ENCODE results near the gene ADD1.

ADD1 gene

DNA sequence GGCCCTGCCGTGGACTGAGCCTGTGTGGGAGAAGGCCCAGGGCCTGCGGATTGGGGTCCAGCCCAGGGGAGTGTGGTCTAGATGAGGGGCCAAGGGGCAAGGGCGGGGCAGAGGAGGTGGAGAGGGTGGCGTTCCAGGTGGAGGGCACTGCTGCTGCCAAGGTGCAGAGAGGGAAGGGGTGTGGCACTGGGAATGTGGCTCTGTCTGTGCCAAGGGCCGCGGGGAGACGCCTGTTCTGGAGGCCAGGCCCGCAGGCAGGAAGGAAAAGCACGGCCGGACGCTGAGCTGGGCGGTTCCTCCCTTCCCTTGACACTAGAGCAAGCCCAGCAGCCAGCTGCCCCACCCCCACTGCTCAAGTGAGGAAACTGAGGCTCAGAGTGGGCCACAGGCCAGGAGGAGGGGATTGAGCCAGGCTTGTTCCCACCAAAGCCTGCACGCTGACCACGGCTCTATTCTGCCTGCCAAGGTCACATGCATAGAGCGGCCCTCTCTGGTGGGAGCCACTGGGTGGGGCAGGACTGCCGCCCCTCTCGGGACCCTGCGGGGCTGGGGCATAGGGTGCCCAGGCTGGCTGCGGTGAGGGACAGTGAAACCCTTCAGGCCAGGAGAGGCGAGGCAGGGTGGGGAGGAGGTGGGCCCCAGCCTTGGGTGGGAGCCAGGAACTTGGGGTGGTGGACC lies 37.8 kb upstream of the ADD1 start:
- Histone ChIP-seq H3K36me3 (no peaks in the 10 kb centered on the region; the same call in 1 of the 2 replicates), H3K27me3 (ENCODE audit: insufficient read depth, low read depth, severe bottlenecking) (no peaks in the 10 kb centered on the region), H3K27ac (no peak overlapping the region), H3K9me3 (ENCODE audit: severe bottlenecking) (no peaks in the 10 kb centered on the region), H3K4me3 (ENCODE audit: low read depth, low read length) (no peak overlapping the region)
- no peak for DNase-seq
- TF ChIP-seq, protein P1, sequence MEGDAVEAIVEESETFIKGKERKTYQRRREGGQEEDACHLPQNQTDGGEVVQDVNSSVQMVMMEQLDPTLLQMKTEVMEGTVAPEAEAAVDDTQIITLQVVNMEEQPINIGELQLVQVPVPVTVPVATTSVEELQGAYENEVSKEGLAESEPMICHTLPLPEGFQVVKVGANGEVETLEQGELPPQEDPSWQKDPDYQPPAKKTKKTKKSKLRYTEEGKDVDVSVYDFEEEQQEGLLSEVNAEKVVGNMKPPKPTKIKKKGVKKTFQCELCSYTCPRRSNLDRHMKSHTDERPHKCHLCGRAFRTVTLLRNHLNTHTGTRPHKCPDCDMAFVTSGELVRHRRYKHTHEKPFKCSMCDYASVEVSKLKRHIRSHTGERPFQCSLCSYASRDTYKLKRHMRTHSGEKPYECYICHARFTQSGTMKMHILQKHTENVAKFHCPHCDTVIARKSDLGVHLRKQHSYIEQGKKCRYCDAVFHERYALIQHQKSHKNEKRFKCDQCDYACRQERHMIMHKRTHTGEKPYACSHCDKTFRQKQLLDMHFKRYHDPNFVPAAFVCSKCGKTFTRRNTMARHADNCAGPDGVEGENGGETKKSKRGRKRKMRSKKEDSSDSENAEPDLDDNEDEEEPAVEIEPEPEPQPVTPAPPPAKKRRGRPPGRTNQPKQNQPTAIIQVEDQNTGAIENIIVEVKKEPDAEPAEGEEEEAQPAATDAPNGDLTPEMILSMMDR (IDR thresholded peaks at IDR 0.05; ENCODE audit: low read depth, low read length), result no peak

DNA sequence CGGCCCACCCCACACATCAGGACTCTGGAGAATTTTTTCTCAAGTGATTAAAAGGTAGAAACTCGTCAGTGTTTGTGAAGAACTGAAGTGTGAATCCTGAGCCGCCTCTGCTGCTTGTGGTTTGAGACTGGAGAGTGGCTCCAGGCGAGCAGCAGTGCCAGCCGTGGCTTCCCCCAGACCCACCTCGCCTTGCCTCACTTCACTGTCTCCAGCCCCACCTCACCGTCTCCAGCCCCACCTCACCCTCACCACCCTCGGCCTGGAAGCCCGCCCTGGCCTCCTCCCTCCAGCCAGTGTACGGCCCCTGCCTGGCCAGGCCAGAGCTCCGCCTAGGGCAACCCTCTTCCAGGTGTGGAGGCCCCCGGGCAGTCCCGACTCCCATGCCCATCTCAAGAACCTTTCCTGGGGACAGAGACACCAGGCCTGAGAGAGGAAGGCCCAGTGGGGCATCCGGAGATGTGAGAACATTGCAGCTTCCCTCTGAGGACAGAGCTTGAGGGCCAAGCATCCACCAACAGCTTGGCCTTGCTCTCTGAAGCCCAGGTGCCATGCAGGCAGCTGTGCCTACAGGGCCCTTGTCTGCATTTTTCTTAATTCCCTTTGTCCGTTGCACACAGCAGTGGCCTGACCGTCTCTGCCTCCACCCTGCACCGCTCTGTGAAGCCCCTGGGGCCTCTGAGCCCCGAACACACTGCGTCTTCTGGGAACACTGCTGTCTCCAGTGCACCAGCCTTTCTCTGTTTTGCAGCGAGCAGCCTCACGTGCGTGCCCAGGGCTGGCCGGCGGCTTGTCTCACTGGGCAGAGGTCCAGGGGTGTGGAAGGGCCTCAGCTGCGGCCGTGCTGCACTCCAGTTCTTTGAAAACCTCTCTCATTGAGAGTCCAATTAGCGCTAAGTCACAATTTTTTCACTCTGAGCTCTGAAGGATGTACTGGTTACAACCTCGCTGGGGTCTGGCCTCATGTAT lies 37.0 kb upstream of the ADD1 start:
- Histone ChIP-seq H3K27me3 (ENCODE audit: insufficient read depth, low read depth, severe bottlenecking) (no peaks in the 10 kb centered on the region), H3K4me3 (ENCODE audit: low read depth, low read length) (no peak overlapping the region), H3K27ac (no peak overlapping the region), H3K9me3 (ENCODE audit: severe bottlenecking) (no peaks in the 10 kb centered on the region), H3K36me3 (no peaks in the 10 kb centered on the region; the same call in 1 of the 2 replicates)
- DNase-seq, result no peak
- TF ChIP-seq, protein P1 (IDR thresholded peaks at IDR 0.05; ENCODE audit: low read depth, low read length), result no peak

DNA sequence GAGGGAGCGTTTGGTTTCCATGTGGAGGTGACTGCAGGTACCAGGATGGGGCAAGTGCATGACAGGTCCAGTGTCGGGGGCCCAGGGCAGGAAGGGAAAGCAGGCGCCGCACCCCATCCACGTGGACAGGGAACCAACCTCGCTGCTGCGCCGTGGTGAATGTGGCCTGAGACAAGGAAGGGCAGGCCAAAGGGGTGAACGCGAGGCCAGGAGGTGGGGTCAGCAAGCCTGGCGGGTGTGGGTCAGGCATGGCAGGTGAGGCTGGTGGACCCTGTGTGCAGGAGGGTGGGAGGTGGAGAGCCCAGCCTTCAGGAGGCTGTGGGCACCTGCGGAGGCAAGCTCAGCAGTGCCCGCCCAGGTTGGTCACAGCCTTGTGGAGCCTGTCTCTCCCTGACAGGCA lies 36.1 kb upstream of the ADD1 start:
- TF ChIP-seq, protein P1 (IDR thresholded peaks at IDR 0.05; ENCODE audit: low read depth, low read length), result no peak
- no peak for DNase-seq
- Histone ChIP-seq H3K27ac (no peak overlapping the region), H3K9me3 (ENCODE audit: severe bottlenecking) (no peaks in the 10 kb centered on the region), H3K4me3 (ENCODE audit: low read depth, low read length) (no peak overlapping the region), H3K36me3 (no peaks in the 10 kb centered on the region; the same call in 1 of the 2 replicates), H3K27me3 (ENCODE audit: insufficient read depth, low read depth, severe bottlenecking) (no peaks in the 10 kb centered on the region)

DNA sequence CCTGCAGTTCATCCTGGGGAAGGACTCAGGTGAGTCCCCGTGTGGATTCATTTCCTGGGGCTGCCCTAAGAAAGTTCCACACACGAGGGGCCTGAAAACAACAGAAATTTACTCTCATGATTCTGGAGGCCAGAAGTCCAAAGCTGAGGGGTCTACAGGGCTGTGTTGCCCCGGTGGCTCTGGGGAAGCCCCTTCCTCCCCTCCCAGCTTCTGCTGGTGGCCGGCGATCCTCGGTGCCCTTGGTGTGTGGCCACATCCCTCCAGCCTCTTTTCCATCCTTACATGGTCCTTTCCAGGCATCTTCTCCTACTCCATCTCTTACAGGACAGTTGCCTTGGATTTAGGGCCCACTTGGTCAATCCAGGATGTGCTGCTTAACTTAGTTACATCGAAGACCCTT lies 35.6 kb upstream of the ADD1 start:
- no peak overlapping the region for H3K4me3 ChIP-seq (ENCODE audit: low read depth, low read length)

DNA sequence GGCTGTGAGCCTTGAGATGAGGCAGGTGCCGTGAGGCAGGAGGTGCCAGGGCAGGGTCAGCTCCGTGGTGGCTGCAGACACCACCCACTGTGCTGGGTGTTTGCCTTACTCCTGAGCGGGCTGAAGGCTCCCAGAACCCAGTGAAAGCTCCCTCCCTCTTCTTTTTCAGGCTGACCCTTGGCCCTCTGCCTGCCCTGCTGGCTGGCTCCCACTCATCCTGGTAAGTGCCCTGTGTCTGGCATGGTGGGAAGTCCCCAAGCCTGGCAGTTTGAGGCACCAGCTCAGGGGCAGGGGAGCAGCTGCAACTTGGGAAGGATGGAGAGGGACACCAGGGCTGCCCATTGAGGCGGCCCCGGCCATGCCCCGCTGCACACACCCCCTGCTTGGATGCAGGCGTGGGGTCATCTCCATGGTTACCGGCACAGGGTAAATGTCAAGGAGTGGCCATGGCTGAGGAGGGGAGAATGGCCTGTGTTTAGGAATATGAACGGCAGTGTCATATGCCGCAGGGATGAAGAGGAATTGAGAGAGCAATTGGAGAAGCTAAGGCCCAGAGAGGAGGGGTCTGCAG lies 33.9 kb upstream of the ADD1 start:
- Histone ChIP-seq H3K27ac (no peak overlapping the region), H3K27me3 (ENCODE audit: insufficient read depth, low read depth, severe bottlenecking) (no peaks in the 10 kb centered on the region), H3K36me3 (no peaks in the 10 kb centered on the region), H3K9me3 (ENCODE audit: severe bottlenecking) (no peaks in the 10 kb centered on the region), H3K4me3 (ENCODE audit: low read depth, low read length) (no peak overlapping the region)
- DNase-seq, result no peak
- TF ChIP-seq, protein P1 (IDR thresholded peaks at IDR 0.05; ENCODE audit: low read depth, low read length), result no peak

More for the DNA sequence above, 35.6 kb upstream of the ADD1 start:
- Histone ChIP-seq H3K9me3 (ENCODE audit: severe bottlenecking) (no peaks in the 10 kb centered on the region), H3K27ac (no peak overlapping the region), H3K36me3 (no peaks in the 10 kb centered on the region; the same call in 1 of the 2 replicates), H3K27me3 (ENCODE audit: insufficient read depth, low read depth, severe bottlenecking) (no peaks in the 10 kb centered on the region)
- no peak for DNase-seq
- TF ChIP-seq, protein P1 (IDR thresholded peaks at IDR 0.05; ENCODE audit: low read depth, low read length), result no peak
